B cell (primary cell): ENCODE data around the gene NSRP1.

Experiments
- CTCF ChIP-seq: fragments of 200-600 bp; IDR thresholded peaks from one replicate; pipeline ENCODE4 v1.8.0; 2022; ENCODE audit warnings: antibody characterized with exemption, mild to moderate bottlenecking
- EZH2 ChIP-seq: IDR thresholded peaks from 2 replicates; pipeline ENCODE4 v1.6.1; 2012; ENCODE audit warnings: borderline replicate concordance, low read depth, mild to moderate bottlenecking, moderate library complexity, low read length; ENCODE audit not compliant: insufficient read depth, poor library complexity, severe bottlenecking

GRCh38 chr17:30203471-30203981 lies 86.9 kb downstream of the NSRP1 start:
- TF ChIP-seq CTCF, result no peak
- TF ChIP-seq EZH2, result no peak
